RPMI7951 (cell line): Measurements from ENCODE around the gene SPTLC3. TPM values are rescaled to one million over a fixed set of nuclear protein-coding genes. Genes with fewer than 3 reads are reported as not detected.
A peak's percentile ranks its signal among the peaks of the same experiment; 100 is the strongest.

ENCODE experiments used
- DNase-seq: peaks from one replicate; pipeline ENCODE4 v3.0.0-alpha.2; 2012; ENCODE audit warnings: low read depth
- total RNA-seq: library from RNA; depleted of rRNA; stranded (reverse); fragments of >200 nt; shearing (Covaris generic); gene quantifications from 2 replicates; pipeline ENCODE4 v1.2.3, GENCODE V29; 2014

Gene SPTLC3
- total RNA-seq, 1 experiment from 2014 or later, result 16.6 TPM

- peak; percentile 24 for DNase-seq
These were observed 23.9 kb upstream of the SPTLC3 start for GRCh38 chr20:12984863-12985262.

- no peak for DNase-seq
These were observed 21.5 kb upstream of the SPTLC3 start for GRCh38 chr20:12987261-12987660.

- no peak for DNase-seq
These were observed 19.1 kb upstream of the SPTLC3 start for GRCh38 chr20:12989586-12990115.

- no peak for DNase-seq
These were observed 11.6 kb upstream of the SPTLC3 start for GRCh38 chr20:12997128-12997655.

GRCh38 chr20:12998046-12998445 is 10.7 kb upstream of the SPTLC3 start:
- DNase-seq, result no peak

- DNase-seq, result no peak
These were observed 9.6 kb upstream of the SPTLC3 start for GRCh38 chr20:12999201-12999600.

GRCh38 chr20:13002251-13002650 is 6.5 kb upstream of the SPTLC3 start:
- DNase-seq, result no peak

- peak; percentile 66 for DNase-seq
These were observed 1.9 kb upstream of the SPTLC3 start for GRCh38 chr20:13006825-13007224.

GRCh38 chr20:13007596-13007995 is 1.2 kb upstream of the SPTLC3 start:
- DNase-seq, result no peak

GRCh38 chr20:13009682-13010406 is 1.1 kb downstream of the SPTLC3 start:
- peak; percentile 96 for DNase-seq

GRCh38 chr20:13012886-13013285 is 4.1 kb downstream of the SPTLC3 start:
- DNase-seq, result no peak

GRCh38 chr20:13013411-13013810 is 4.6 kb downstream of the SPTLC3 start:
- DNase-seq, result no peak

GRCh38 chr20:13017235-13017634 is 8.5 kb downstream of the SPTLC3 start:
- DNase-seq, result peak; percentile 34

- no peak for DNase-seq
These were observed 9.2 kb downstream of the SPTLC3 start for GRCh38 chr20:13017883-13018535.

- no peak for DNase-seq
These were observed 12.6 kb downstream of the SPTLC3 start for GRCh38 chr20:13021205-13021970.

GRCh38 chr20:13022401-13023155 is 13.8 kb downstream of the SPTLC3 start:
- DNase-seq, result peak; percentile 92

GRCh38 chr20:13024596-13024995 is 15.8 kb downstream of the SPTLC3 start:
- no peak for DNase-seq

GRCh38 chr20:13025181-13025580 is 16.4 kb downstream of the SPTLC3 start:
- DNase-seq, result no peak

- DNase-seq, result peak; percentile 32
These were observed 19.2 kb downstream of the SPTLC3 start for GRCh38 chr20:13028001-13028400.

- peak; percentile 35 for DNase-seq
These were observed 19.9 kb downstream of the SPTLC3 start for GRCh38 chr20:13028673-13029072.

- peak; percentile 99 for DNase-seq
These were observed 21.1 kb downstream of the SPTLC3 start for GRCh38 chr20:13029687-13030375.
